OCI-LY1 (cell line): ENCODE data around the gene TGM2.

Experiments
- H2AFZ ChIP-seq: fragments of 200-600 bp; sonication (generic), shearing (Covaris generic); 2 replicates; pipeline ENCODE4 v1.6.0; 2014; ENCODE audit warnings: antibody characterized with exemption, mild to moderate bottlenecking, low read length
- H3F3A ChIP-seq: fragments of 200-600 bp; sonication (generic), shearing (Covaris generic); 2 replicates; pipeline ENCODE4 v1.6.0; 2014; ENCODE audit warnings: mild to moderate bottlenecking, antibody characterized with exemption, low read length, moderate library complexity; ENCODE audit not compliant: insufficient read depth
- H3K27ac ChIP-seq: fragments of 200-600 bp; sonication (generic); 2 replicates; pipeline ENCODE4 v1.5.1; 2014; ENCODE audit warnings: low read length, mixed run types, mild to moderate bottlenecking, low read depth; ENCODE audit not compliant: poor library complexity, severe bottlenecking
- H3K27me3 ChIP-seq: fragments of 200-600 bp; sonication (generic); 2 replicates; pipeline ENCODE4 v1.6.0; 2014; ENCODE audit warnings: antibody characterized with exemption, mild to moderate bottlenecking, low read length, moderate library complexity; ENCODE audit not compliant: insufficient read depth
- H3K36me3 ChIP-seq: fragments of 200-600 bp; sonication (generic); 2 replicates; pipeline ENCODE4 v1.6.1; 2014; ENCODE audit warnings: mild to moderate bottlenecking, antibody characterized with exemption, low read length, moderate library complexity, mixed read lengths; ENCODE audit not compliant: insufficient read depth
- H3K4me1 ChIP-seq: fragments of 200-600 bp; sonication (generic); 2 replicates; pipeline ENCODE4 v1.5.1; 2014; ENCODE audit warnings: mild to moderate bottlenecking, low read length, moderate library complexity; ENCODE audit not compliant: insufficient read depth, severe bottlenecking
- H3K4me2 ChIP-seq: fragments of 200-600 bp; sonication (generic), shearing (Covaris generic); 2 replicates; pipeline ENCODE4 v1.6.1; 2014; ENCODE audit warnings: low read length
- H3K4me3 ChIP-seq: fragments of 200-600 bp; sonication (generic); 2 replicates; pipeline ENCODE4 v1.5.1; 2014; ENCODE audit warnings: low read length, low read depth, mild to moderate bottlenecking, mixed read lengths; ENCODE audit not compliant: poor library complexity, severe bottlenecking
- H3K79me2 ChIP-seq: fragments of 200-600 bp; shearing (Covaris generic); 2 replicates; pipeline ENCODE4 v1.6.1; 2016; ENCODE audit warnings: mixed run types, low read length, mixed read lengths; ENCODE audit not compliant: insufficient read depth
- H3K9ac ChIP-seq: fragments of 200-600 bp; sonication (generic), shearing (Covaris generic); 2 replicates; pipeline ENCODE4 v1.6.1; 2014; ENCODE audit warnings: mild to moderate bottlenecking, low read length, mixed read lengths
- H3K9me2 ChIP-seq: fragments of 200-600 bp; sonication (generic), shearing (Covaris generic); 2 replicates; pipeline ENCODE4 v1.6.1; 2014; ENCODE audit warnings: low read depth, mild to moderate bottlenecking, low read length, mixed read lengths
- H3K9me3 ChIP-seq: fragments of 200-600 bp; shearing (Covaris generic); 2 replicates; pipeline ENCODE4 v1.6.1; 2014; ENCODE audit warnings: low read length, mixed read lengths
- H4K20me1 ChIP-seq: fragments of 200-600 bp; sonication (generic), shearing (Covaris generic); 2 replicates; pipeline ENCODE4 v1.6.0; 2016; ENCODE audit warnings: mild to moderate bottlenecking, low read length; ENCODE audit not compliant: insufficient read depth
- EZH2 ChIP-seq: fragments of 200-600 bp; sonication (generic), shearing (Covaris generic); IDR thresholded peaks from 2 replicates; pipeline ENCODE4 v1.8.0; 2017; ENCODE audit warnings: borderline replicate concordance, mixed run types, mild to moderate bottlenecking, antibody characterized with exemption, low read length, moderate library complexity, mixed read lengths
- TF ChIP-seq, protein P1 (sequence below): fragments of 200-600 bp; sonication (generic), shearing (Covaris generic); IDR thresholded peaks from 2 replicates; pipeline ENCODE4 v1.5.1; 2017; ENCODE audit warnings: mild to moderate bottlenecking, antibody characterized with exemption, low read length, moderate library complexity, mixed read lengths

TGM2 gene

GRCh38 chr20:38150335-38151170, 14.5 kb downstream of the TGM2 start:
- no peak overlapping the region for H3K9ac ChIP-seq
- TF ChIP-seq, protein P1, sequence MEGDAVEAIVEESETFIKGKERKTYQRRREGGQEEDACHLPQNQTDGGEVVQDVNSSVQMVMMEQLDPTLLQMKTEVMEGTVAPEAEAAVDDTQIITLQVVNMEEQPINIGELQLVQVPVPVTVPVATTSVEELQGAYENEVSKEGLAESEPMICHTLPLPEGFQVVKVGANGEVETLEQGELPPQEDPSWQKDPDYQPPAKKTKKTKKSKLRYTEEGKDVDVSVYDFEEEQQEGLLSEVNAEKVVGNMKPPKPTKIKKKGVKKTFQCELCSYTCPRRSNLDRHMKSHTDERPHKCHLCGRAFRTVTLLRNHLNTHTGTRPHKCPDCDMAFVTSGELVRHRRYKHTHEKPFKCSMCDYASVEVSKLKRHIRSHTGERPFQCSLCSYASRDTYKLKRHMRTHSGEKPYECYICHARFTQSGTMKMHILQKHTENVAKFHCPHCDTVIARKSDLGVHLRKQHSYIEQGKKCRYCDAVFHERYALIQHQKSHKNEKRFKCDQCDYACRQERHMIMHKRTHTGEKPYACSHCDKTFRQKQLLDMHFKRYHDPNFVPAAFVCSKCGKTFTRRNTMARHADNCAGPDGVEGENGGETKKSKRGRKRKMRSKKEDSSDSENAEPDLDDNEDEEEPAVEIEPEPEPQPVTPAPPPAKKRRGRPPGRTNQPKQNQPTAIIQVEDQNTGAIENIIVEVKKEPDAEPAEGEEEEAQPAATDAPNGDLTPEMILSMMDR: no peak
- no peak for TF ChIP-seq EZH2

DNA sequence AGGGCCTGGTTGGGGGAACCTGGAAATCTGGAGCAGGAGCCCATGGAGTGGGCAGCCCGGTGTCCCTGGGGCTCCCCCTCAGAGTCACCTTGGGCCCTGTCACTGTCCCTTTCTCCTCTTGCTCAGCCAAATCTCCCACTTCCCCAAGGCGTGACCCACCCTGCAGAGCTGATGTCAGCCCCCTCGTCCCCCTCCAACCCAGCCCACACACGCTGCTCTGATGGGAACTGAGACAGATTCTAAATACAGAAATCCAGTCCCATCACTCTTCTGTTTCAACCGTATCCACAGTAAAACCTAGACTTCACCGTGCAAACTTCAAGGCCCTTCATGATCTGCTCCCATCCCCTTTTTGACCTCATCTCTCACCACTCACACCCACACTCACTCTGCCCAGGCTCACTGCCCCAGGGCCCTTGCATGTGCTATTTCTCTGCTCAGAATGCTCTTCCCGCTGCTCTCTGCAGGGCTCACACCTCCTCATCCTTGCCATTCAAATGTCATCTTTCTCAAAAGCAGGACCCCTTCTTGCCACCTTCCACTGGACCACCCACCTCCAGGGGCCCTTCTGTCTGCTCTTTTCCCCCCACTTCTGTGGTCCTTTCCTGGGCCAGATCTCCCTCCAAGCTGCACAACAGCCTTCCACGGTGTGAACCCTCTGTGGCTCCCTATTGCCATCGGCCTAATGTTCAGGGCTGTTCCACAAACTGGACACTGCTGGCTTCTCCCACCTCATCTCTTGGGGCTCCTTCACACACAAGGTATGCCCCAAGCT, 16.6 kb downstream of the TGM2 start:
- H4K20me1 ChIP-seq: no peaks in the 10 kb centered on the region
- H3K4me3 ChIP-seq: no peak overlapping the region
- no peak overlapping the region for H2AFZ ChIP-seq
- no peaks in the 10 kb centered on the region for H3K9me2 ChIP-seq
- no peak overlapping the region for H3K27ac ChIP-seq
- H3K4me1 ChIP-seq: no peaks in the 10 kb centered on the region
- H3K4me2 ChIP-seq: no peak overlapping the region
- H3K27me3 ChIP-seq: no peaks in the 10 kb centered on the region
- no peak for TF ChIP-seq EZH2
- H3F3A ChIP-seq: no peaks in the 10 kb centered on the region
- no peak overlapping the region for H3K9ac ChIP-seq
- H3K9me3 ChIP-seq: no peaks in the 10 kb centered on the region
- no peaks in the 10 kb centered on the region for H3K36me3 ChIP-seq
- no peaks in the 10 kb centered on the region for H3K79me2 ChIP-seq

More at GRCh38 chr20:38150335-38151170, 14.5 kb downstream of the TGM2 start:
- Histone ChIP-seq H3K27ac (no peak overlapping the region), H3K9me3 (no peaks in the 10 kb centered on the region), H3K4me1 (no peaks in the 10 kb centered on the region), H3K4me2 (no peak overlapping the region), H3K4me3 (no peak overlapping the region), H4K20me1 (no peaks in the 10 kb centered on the region), H3K27me3 (no peaks in the 10 kb centered on the region; the same call in 1 of the 2 replicates), H3K36me3 (no peaks in the 10 kb centered on the region), H3K9me2 (no peaks in the 10 kb centered on the region), H2AFZ (no peak overlapping the region), H3F3A (no peaks in the 10 kb centered on the region), H3K79me2 (no peaks in the 10 kb centered on the region)

DNA sequence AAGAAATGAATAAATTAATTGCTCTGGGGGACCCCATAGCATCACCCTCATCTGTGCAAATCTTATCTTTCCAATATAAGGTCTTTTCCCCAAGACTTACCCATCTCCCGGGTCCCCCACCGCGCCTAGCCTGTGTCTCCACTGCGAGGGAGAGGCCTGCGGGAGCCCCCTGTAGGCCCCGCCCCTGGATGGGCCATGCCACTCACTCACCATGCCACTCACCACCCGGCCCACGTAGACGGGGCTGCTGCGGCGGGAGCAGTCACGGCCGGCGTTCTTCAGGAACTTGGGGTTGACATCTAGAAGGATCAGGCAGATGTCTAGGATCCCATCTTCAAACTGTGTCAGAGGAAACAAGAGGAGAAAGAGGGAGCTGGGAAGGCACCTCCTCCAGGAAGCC, 17.3 kb downstream of the TGM2 start:
- Histone ChIP-seq H3K4me1 (no peaks in the 10 kb centered on the region), H3K36me3 (no peaks in the 10 kb centered on the region), H3K9me3 (no peaks in the 10 kb centered on the region), H3K79me2 (no peaks in the 10 kb centered on the region), H3K9ac (no peak overlapping the region), H4K20me1 (no peaks in the 10 kb centered on the region), H3K4me3 (no peak overlapping the region), H3K27me3 (no peaks in the 10 kb centered on the region), H3K27ac (no peak overlapping the region), H3F3A (no peaks in the 10 kb centered on the region), H3K4me2 (no peak overlapping the region), H3K9me2 (no peaks in the 10 kb centered on the region), H2AFZ (no peak overlapping the region)
- TF ChIP-seq, protein P1: no peak
- TF ChIP-seq EZH2: no peak
